Subcutaneous abdominal adipose tissue (tissue), 5 donors: ENCODE data around the gene SLC22A14.

Source experiments
- H3K27ac ChIP-seq: one replicate; pipeline ENCODE4 v1.7.0; 2013; ENCODE audit warnings: low read depth, mild to moderate bottlenecking, inconsistent platforms, low read length, moderate library complexity
- H3K27me3 ChIP-seq, 5 donors: one replicate each; pipeline ENCODE4 v1.7.0; 2013; ENCODE audit warnings: low read length in 5 of 5, inconsistent platforms in 1 of 5; ENCODE audit not compliant: control insufficient read depth in 5 of 5, insufficient read depth in 4 of 5
- H3K36me3 ChIP-seq, 5 donors: one replicate each; pipeline ENCODE4 v1.7.0; 2013; ENCODE audit warnings: low read length in 5 of 5; ENCODE audit not compliant: control insufficient read depth in 5 of 5, insufficient read depth in 5 of 5
- H3K4me1 ChIP-seq, 5 donors: one replicate each; pipeline ENCODE4 v1.7.0; 2013; ENCODE audit warnings: low read length in 5 of 5, mild to moderate bottlenecking in 3 of 5, moderate library complexity in 1 of 5; ENCODE audit not compliant: control insufficient read depth in 5 of 5, insufficient read depth in 5 of 5
- H3K4me3 ChIP-seq, 5 donors: one replicate each; pipeline ENCODE4 v1.7.0; 2013; ENCODE audit warnings: low read length in 5 of 5, low read depth in 1 of 5
- H3K9ac ChIP-seq, 5 donors: one replicate each; pipeline ENCODE4 v1.7.0; 2013; ENCODE audit warnings: low read length in 5 of 5, mild to moderate bottlenecking in 4 of 5, moderate library complexity in 3 of 5
- H3K9me3 ChIP-seq, 5 donors: one replicate each; pipeline ENCODE4 v1.7.0; 2013; ENCODE audit warnings: low read length in 5 of 5; ENCODE audit not compliant: control insufficient read depth in 5 of 5
- donor health status: healthy.
- donor health status: healthy.
- donor health status: healthy.
- donor health status: healthy.
- donor health status: healthy.

SLC22A14 gene

DNA sequence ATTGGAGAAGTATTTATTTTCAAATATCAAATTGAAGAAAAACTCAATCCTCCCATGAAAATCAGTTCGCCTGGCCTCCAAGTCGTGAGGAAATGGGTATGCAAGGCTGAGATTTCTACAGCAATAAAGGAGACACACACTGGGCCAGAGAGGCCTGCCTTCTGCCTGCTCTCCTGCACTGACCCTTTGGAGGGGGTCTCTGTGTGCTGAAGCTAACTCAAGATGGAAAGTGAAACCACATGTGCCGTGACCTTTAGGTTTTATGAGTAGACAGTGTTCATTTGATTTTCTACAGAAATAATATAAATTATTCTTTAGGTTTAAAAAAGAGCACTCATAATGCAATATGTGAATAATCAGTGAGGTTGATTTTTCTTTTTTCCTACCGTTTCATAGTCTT lies 28.4 kb upstream of the SLC22A14 start:
- Histone ChIP-seq H3K27me3 (no peaks in the 10 kb centered on the region), H3K9ac (no peak overlapping the region), H3K9me3 (no peaks in the 10 kb centered on the region), H3K4me3 (no peak overlapping the region), H3K36me3 (peaks cover 35 to 57% (median 45%) of the 10 kb centered on the region in 5 donors), H3K27ac (no peak overlapping the region), H3K4me1 (peaks cover 3 to 27% (median 19%) of the 10 kb centered on the region in 5 donors)

GRCh38 chr3:38254872-38255271 lies 27.2 kb upstream of the SLC22A14 start:
- H3K4me3 ChIP-seq: no peak overlapping the region
- H3K9ac ChIP-seq: no peak overlapping the region
- H3K9me3 ChIP-seq: no peaks in the 10 kb centered on the region
- peaks cover 3 to 27% (median 19%) of the 10 kb centered on the region in 5 donors for H3K4me1 ChIP-seq
- no peaks in the 10 kb centered on the region for H3K27me3 ChIP-seq
- H3K27ac ChIP-seq: peak overlapping the region; percentile 68
- H3K36me3 ChIP-seq: peaks cover 24 to 48% (median 39%) of the 10 kb centered on the region in 5 donors

DNA sequence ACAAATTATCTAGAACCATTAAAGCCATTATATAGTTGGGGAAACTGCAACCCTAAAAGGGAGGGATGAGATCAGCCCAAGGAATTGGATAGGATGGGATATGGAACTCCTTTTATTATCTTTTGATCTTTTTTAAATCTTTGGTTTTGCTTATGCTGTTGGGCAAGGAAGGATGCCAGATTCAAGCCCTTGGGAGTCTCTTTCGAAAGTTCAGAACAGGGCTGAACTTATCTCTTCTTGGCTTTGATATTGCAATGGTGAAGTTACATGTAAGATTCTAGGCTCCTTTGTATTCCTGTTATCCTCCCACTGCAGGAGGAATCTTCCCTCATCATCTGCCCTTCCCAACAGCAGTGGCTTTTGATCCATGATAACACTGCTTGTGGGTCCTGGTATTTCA lies 26.5 kb upstream of the SLC22A14 start:
- H3K4me3 ChIP-seq: no peak overlapping the region
- no peak overlapping the region for H3K9ac ChIP-seq
- no peaks in the 10 kb centered on the region for H3K9me3 ChIP-seq
- peaks cover 3 to 27% (median 19%) of the 10 kb centered on the region in 5 donors for H3K4me1 ChIP-seq
- peak overlapping the region; percentile 68 for H3K27ac ChIP-seq
- H3K27me3 ChIP-seq: no peaks in the 10 kb centered on the region
- peaks cover 18 to 42% (median 33%) of the 10 kb centered on the region in 5 donors for H3K36me3 ChIP-seq

- H3K27me3 ChIP-seq: no peaks in the 10 kb centered on the region
- peaks cover 10 to 26% (median 23%) of the 10 kb centered on the region in 5 donors for H3K36me3 ChIP-seq
- no peak overlapping the region for H3K27ac ChIP-seq
- no peaks in the 10 kb centered on the region for H3K9me3 ChIP-seq
- H3K4me1 ChIP-seq: peaks cover 3 to 27% (median 19%) of the 10 kb centered on the region in 5 donors
- no peak overlapping the region for H3K4me3 ChIP-seq
- H3K9ac ChIP-seq: no peak overlapping the region
Observed at GRCh38 chr3:38257583-38257982, 24.5 kb upstream of the SLC22A14 start.

- no peaks in the 10 kb centered on the region for H3K9me3 ChIP-seq
- no peak overlapping the region for H3K4me3 ChIP-seq
- peaks cover 3 to 23% (median 11%) of the 10 kb centered on the region in 5 donors for H3K4me1 ChIP-seq
- no peak overlapping the region for H3K27ac ChIP-seq
- H3K9ac ChIP-seq: no peak overlapping the region
- H3K27me3 ChIP-seq: no peaks in the 10 kb centered on the region
- peaks cover 0 to 3% (median 0%) of the 10 kb centered on the region in 5 donors for H3K36me3 ChIP-seq
Observed at GRCh38 chr3:38260474-38260873, 21.6 kb upstream of the SLC22A14 start.

- no peak overlapping the region for H3K9ac ChIP-seq
Observed at GRCh38 chr3:38264353-38264771, 17.7 kb upstream of the SLC22A14 start.

GRCh38 chr3:38264779-38265178 lies 17.3 kb upstream of the SLC22A14 start:
- peaks cover 0 to 6% (median 0%) of the 10 kb centered on the region in 5 donors for H3K4me1 ChIP-seq
- no peak overlapping the region for H3K9ac ChIP-seq
- no peak overlapping the region for H3K4me3 ChIP-seq
- H3K36me3 ChIP-seq: peaks cover 0 to 8% (median 0%) of the 10 kb centered on the region in 5 donors
- H3K9me3 ChIP-seq: no peaks in the 10 kb centered on the region
- no peaks in the 10 kb centered on the region for H3K27me3 ChIP-seq
- no peak overlapping the region for H3K27ac ChIP-seq

More at GRCh38 chr3:38264353-38264771, 17.7 kb upstream of the SLC22A14 start:
- H3K9me3 ChIP-seq: no peaks in the 10 kb centered on the region
- no peaks in the 10 kb centered on the region for H3K27me3 ChIP-seq
- peaks cover 0 to 6% (median 0%) of the 10 kb centered on the region in 5 donors for H3K4me1 ChIP-seq
- peaks cover 0 to 8% (median 0%) of the 10 kb centered on the region in 5 donors for H3K36me3 ChIP-seq
- no peak overlapping the region for H3K4me3 ChIP-seq
- no peak overlapping the region for H3K27ac ChIP-seq

GRCh38 chr3:38265604-38266307 lies 16.3 kb upstream of the SLC22A14 start, which contains the start of gene SLC22A13:
Gene SLC22A13 (plus strand): TSS chr3:38265812. CDS start chr3:38265861, 49 bp downstream.
- Histone ChIP-seq H3K27ac (no peak within 1 kb of the TSS), H3K27me3 (no peaks in the 10 kb centered on the region), H3K36me3 (peaks cover 0 to 8% (median 0%) of the 10 kb centered on the region in 5 donors), H3K9me3 (no peaks in the 10 kb centered on the region), H3K4me3 (no peak within 1 kb of the TSS), H3K9ac (no peak within 1 kb of the TSS), H3K4me1 (peaks cover 0 to 7% (median 0%) of the 10 kb centered on the region in 5 donors)

DNA sequence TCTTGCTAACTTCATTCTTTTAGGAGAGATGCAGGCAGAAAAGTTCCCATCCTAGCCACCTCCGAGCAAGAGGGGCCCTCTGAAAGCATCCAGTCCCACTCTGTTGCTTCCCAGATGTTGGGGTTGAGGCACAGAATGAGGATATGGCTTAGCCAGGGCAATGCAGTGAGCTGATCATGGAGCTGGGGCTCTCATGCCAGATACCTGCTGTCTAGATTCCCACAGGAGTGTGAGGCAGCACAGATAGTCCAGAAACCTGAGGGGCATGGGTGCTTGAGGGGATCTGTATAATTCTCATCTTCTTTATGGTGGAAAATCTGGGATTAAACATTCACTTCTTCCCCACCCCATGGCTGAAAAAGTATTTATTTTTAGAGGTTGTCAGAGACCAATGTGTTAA lies 15.3 kb upstream of the SLC22A14 start:
- no peak overlapping the region for H3K4me3 ChIP-seq
- H3K4me1 ChIP-seq: peaks cover 0 to 9% (median 0%) of the 10 kb centered on the region in 5 donors
- H3K27me3 ChIP-seq: no peaks in the 10 kb centered on the region
- H3K27ac ChIP-seq: no peak overlapping the region
- H3K9me3 ChIP-seq: no peaks in the 10 kb centered on the region
- no peak overlapping the region for H3K9ac ChIP-seq
- H3K36me3 ChIP-seq: peaks cover 0 to 5% (median 0%) of the 10 kb centered on the region in 5 donors

GRCh38 chr3:38267662-38268061 lies 14.4 kb upstream of the SLC22A14 start:
- H3K36me3 ChIP-seq: peaks cover 0 to 5% (median 0%) of the 10 kb centered on the region in 5 donors
- H3K27me3 ChIP-seq: no peaks in the 10 kb centered on the region
- H3K9ac ChIP-seq: no peak overlapping the region
- H3K9me3 ChIP-seq: no peaks in the 10 kb centered on the region
- H3K4me3 ChIP-seq: no peak overlapping the region
- H3K27ac ChIP-seq: no peak overlapping the region
- peaks cover 0 to 9% (median 0%) of the 10 kb centered on the region in 5 donors for H3K4me1 ChIP-seq
